Measurements from ENCODE around the gene ANO4. TPM values are rescaled to one million over a fixed set of nuclear protein-coding genes. Genes with fewer than 3 reads are reported as not detected.

The ANO4 gene
- 1.6 TPM for polyA plus RNA-seq (2013, experiment 1 of 2)
- polyA plus RNA-seq (2013, experiment 2 of 2): 1.7 TPM

GRCh38 chr12:100794441-100795173, at the start of gene ANO4:
TSS of gene ANO4 (plus strand) at chr12:100794776. CDS start at chr12:100901786, 107,010 bp downstream.
- Histone ChIP-seq H3K9me3 (ENCODE audit: insufficient read depth, low read depth, low read length) (no peaks in the 10 kb centered on the region), H3K27me3 (ENCODE audit: insufficient read depth, low read length) (peaks cover 3% of the 10 kb centered on the region; the same call in 1 of the 2 replicates), H3K4me3 (ENCODE audit: low read length) (peak within 1 kb of the TSS; percentile 38), H3K36me3 (ENCODE audit: insufficient read depth, low read length) (no peaks in the 10 kb centered on the region), H3K4me1 (ENCODE audit: insufficient read depth, low read length) (peaks cover 49% of the 10 kb centered on the region), H3K9ac (ENCODE audit: low read depth, low read length) (no peak within 1 kb of the TSS), H3K27ac (ENCODE audit: low read depth, low read length) (peak within 1 kb of the TSS; percentile 19; the same call in 1 of the 2 replicates)
- 16% methylated on average over 16 of the region's 18 CpGs for WGBS

GRCh38 chr12:100745378-100746071, 49.1 kb upstream of the ANO4 start:
- 95% methylated on average over 3 of the region's 3 CpGs for WGBS
- H3K4me1 ChIP-seq (ENCODE audit: insufficient read depth, low read length): no peaks in the 10 kb centered on the region
- H3K36me3 ChIP-seq (ENCODE audit: insufficient read depth, low read length): no peaks in the 10 kb centered on the region
- H3K9ac ChIP-seq (ENCODE audit: low read depth, low read length): no peak overlapping the region
- no peak overlapping the region for H3K4me3 ChIP-seq (ENCODE audit: low read length)
- no peaks in the 10 kb centered on the region for H3K27me3 ChIP-seq (ENCODE audit: insufficient read depth, low read length)
- H3K27ac ChIP-seq (ENCODE audit: low read depth, low read length): no peak overlapping the region
- H3K9me3 ChIP-seq (ENCODE audit: insufficient read depth, low read depth, low read length): no peaks in the 10 kb centered on the region

GRCh38 chr12:100752841-100753240, 41.7 kb upstream of the ANO4 start:
- Histone ChIP-seq H3K9me3 (ENCODE audit: insufficient read depth, low read depth, low read length) (peaks cover 8% of the 10 kb centered on the region; the same call in 1 of the 2 replicates), H3K9ac (ENCODE audit: low read depth, low read length) (no peak overlapping the region), H3K4me3 (ENCODE audit: low read length) (no peak overlapping the region), H3K27ac (ENCODE audit: low read depth, low read length) (no peak overlapping the region), H3K36me3 (ENCODE audit: insufficient read depth, low read length) (no peaks in the 10 kb centered on the region), H3K4me1 (ENCODE audit: insufficient read depth, low read length) (no peaks in the 10 kb centered on the region), H3K27me3 (ENCODE audit: insufficient read depth, low read length) (no peaks in the 10 kb centered on the region)
- WGBS: 91% methylated on average over 2 of the region's 2 CpGs

GRCh38 chr12:100753837-100754236, 40.7 kb upstream of the ANO4 start:
- Histone ChIP-seq H3K36me3 (ENCODE audit: insufficient read depth, low read length) (no peaks in the 10 kb centered on the region), H3K27ac (ENCODE audit: low read depth, low read length) (no peak overlapping the region), H3K9ac (ENCODE audit: low read depth, low read length) (no peak overlapping the region), H3K4me1 (ENCODE audit: insufficient read depth, low read length) (no peaks in the 10 kb centered on the region), H3K27me3 (ENCODE audit: insufficient read depth, low read length) (no peaks in the 10 kb centered on the region), H3K4me3 (ENCODE audit: low read length) (no peak overlapping the region), H3K9me3 (ENCODE audit: insufficient read depth, low read depth, low read length) (peaks cover 8% of the 10 kb centered on the region; the same call in 1 of the 2 replicates)
- 97% methylated on average over 2 of the region's 2 CpGs for WGBS

GRCh38 chr12:100755186-100755585, 39.4 kb upstream of the ANO4 start:
- Histone ChIP-seq H3K4me3 (ENCODE audit: low read length) (no peak overlapping the region), H3K9ac (ENCODE audit: low read depth, low read length) (no peak overlapping the region), H3K9me3 (ENCODE audit: insufficient read depth, low read depth, low read length) (peaks cover 8% of the 10 kb centered on the region; the same call in 1 of the 2 replicates), H3K27me3 (ENCODE audit: insufficient read depth, low read length) (no peaks in the 10 kb centered on the region), H3K36me3 (ENCODE audit: insufficient read depth, low read length) (no peaks in the 10 kb centered on the region), H3K4me1 (ENCODE audit: insufficient read depth, low read length) (no peaks in the 10 kb centered on the region), H3K27ac (ENCODE audit: low read depth, low read length) (no peak overlapping the region)
- WGBS: 97% methylated on average over 1 of the region's 1 CpG

GRCh38 chr12:100758083-100758482, 36.5 kb upstream of the ANO4 start:
- 95% methylated on average over 2 of the region's 2 CpGs for WGBS
- Histone ChIP-seq H3K9ac (ENCODE audit: low read depth, low read length) (no peak overlapping the region), H3K4me1 (ENCODE audit: insufficient read depth, low read length) (no peaks in the 10 kb centered on the region), H3K27me3 (ENCODE audit: insufficient read depth, low read length) (no peaks in the 10 kb centered on the region), H3K27ac (ENCODE audit: low read depth, low read length) (no peak overlapping the region), H3K36me3 (ENCODE audit: insufficient read depth, low read length) (no peaks in the 10 kb centered on the region), H3K9me3 (ENCODE audit: insufficient read depth, low read depth, low read length) (no peaks in the 10 kb centered on the region), H3K4me3 (ENCODE audit: low read length) (no peak overlapping the region)

GRCh38 chr12:100767371-100767770, 27.2 kb upstream of the ANO4 start:
- H3K4me3 ChIP-seq (ENCODE audit: low read length): no peak overlapping the region
- H3K4me1 ChIP-seq (ENCODE audit: insufficient read depth, low read length): no peaks in the 10 kb centered on the region
- H3K9ac ChIP-seq (ENCODE audit: low read depth, low read length): no peak overlapping the region
- no peak overlapping the region for H3K27ac ChIP-seq (ENCODE audit: low read depth, low read length)
- no peaks in the 10 kb centered on the region for H3K9me3 ChIP-seq (ENCODE audit: insufficient read depth, low read depth, low read length)
- no peaks in the 10 kb centered on the region for H3K36me3 ChIP-seq (ENCODE audit: insufficient read depth, low read length)
- no peaks in the 10 kb centered on the region for H3K27me3 ChIP-seq (ENCODE audit: insufficient read depth, low read length)

- Histone ChIP-seq H3K9ac (ENCODE audit: low read depth, low read length) (no peak overlapping the region), H3K4me1 (ENCODE audit: insufficient read depth, low read length) (no peaks in the 10 kb centered on the region), H3K27ac (ENCODE audit: low read depth, low read length) (no peak overlapping the region), H3K4me3 (ENCODE audit: low read length) (no peak overlapping the region), H3K9me3 (ENCODE audit: insufficient read depth, low read depth, low read length) (no peaks in the 10 kb centered on the region), H3K27me3 (ENCODE audit: insufficient read depth, low read length) (no peaks in the 10 kb centered on the region), H3K36me3 (ENCODE audit: insufficient read depth, low read length) (no peaks in the 10 kb centered on the region)
- 97% methylated on average over 2 of the region's 2 CpGs for WGBS
These were observed 26.6 kb upstream of the ANO4 start for GRCh38 chr12:100767950-100768349.

- no peaks in the 10 kb centered on the region for H3K27me3 ChIP-seq (ENCODE audit: insufficient read depth, low read length)
- WGBS: 50% methylated on average over 1 of the region's 1 CpG
- H3K36me3 ChIP-seq (ENCODE audit: insufficient read depth, low read length): no peaks in the 10 kb centered on the region
- no peak overlapping the region for H3K9ac ChIP-seq (ENCODE audit: low read depth, low read length)
- no peak overlapping the region for H3K4me3 ChIP-seq (ENCODE audit: low read length)
- H3K27ac ChIP-seq (ENCODE audit: low read depth, low read length): no peak overlapping the region
- H3K4me1 ChIP-seq (ENCODE audit: insufficient read depth, low read length): peaks cover 18% of the 10 kb centered on the region
- no peaks in the 10 kb centered on the region for H3K9me3 ChIP-seq (ENCODE audit: insufficient read depth, low read depth, low read length)
These were observed 15.5 kb upstream of the ANO4 start for GRCh38 chr12:100778967-100779590.

- H3K27me3 ChIP-seq (ENCODE audit: insufficient read depth, low read length): no peaks in the 10 kb centered on the region
- 33% methylated on average over 1 of the region's 1 CpG for WGBS
- peaks cover 12% of the 10 kb centered on the region for H3K4me1 ChIP-seq (ENCODE audit: insufficient read depth, low read length)
- H3K4me3 ChIP-seq (ENCODE audit: low read length): no peak overlapping the region
- H3K27ac ChIP-seq (ENCODE audit: low read depth, low read length): peak overlapping the region; percentile 15; the same call in 1 of the 2 replicates
- no peak overlapping the region for H3K9ac ChIP-seq (ENCODE audit: low read depth, low read length)
- H3K36me3 ChIP-seq (ENCODE audit: insufficient read depth, low read length): no peaks in the 10 kb centered on the region
- H3K9me3 ChIP-seq (ENCODE audit: insufficient read depth, low read depth, low read length): no peaks in the 10 kb centered on the region
These were observed 5.4 kb upstream of the ANO4 start for GRCh38 chr12:100789146-100789545.

GRCh38 chr12:100789975-100790374, 4.6 kb upstream of the ANO4 start:
- Histone ChIP-seq H3K9ac (ENCODE audit: low read depth, low read length) (no peak overlapping the region), H3K4me1 (ENCODE audit: insufficient read depth, low read length) (peaks cover 17% of the 10 kb centered on the region), H3K27me3 (ENCODE audit: insufficient read depth, low read length) (no peaks in the 10 kb centered on the region), H3K36me3 (ENCODE audit: insufficient read depth, low read length) (no peaks in the 10 kb centered on the region), H3K9me3 (ENCODE audit: insufficient read depth, low read depth, low read length) (no peaks in the 10 kb centered on the region), H3K4me3 (ENCODE audit: low read length) (no peak overlapping the region), H3K27ac (ENCODE audit: low read depth, low read length) (no peak overlapping the region)
- WGBS: 88% methylated on average over 2 of the region's 2 CpGs
